Measurements from ENCODE around the gene FOXD2.

FOXD2 gene

DNA sequence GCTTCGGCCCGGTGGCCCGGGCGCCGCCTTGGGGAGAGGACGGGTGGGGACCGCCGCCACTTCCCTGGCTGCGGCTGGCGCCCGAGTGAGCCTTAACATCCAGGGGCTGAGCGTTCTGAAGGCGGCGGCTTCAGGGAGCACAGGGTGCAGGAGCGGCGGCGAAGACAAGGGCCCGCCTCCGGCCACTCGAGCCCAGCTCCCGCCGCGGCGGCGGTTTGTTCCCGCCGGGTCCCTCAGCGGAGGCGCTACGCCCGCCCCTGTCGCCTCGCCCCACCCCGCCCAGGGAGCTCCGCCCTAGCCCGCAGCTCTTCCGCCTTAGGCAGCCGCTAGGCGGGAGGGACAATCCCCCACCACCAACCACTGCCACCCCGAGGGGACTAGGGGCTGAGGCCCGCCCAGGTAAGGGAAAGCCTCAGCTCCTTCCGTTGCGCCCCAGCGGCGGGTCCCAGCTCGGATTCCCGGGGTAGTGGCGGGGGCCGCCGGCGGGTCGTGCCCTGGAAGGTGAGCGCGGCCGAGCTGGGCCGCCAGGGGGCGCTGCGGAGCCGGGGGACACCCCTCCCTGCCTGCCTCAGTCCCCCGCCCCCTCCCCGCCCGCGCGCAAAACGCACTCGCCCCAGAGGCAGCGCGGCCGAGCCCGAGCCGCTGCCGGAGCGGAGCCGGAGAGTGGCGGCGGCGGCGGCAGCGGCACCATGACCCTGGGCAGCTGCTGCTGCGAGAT is at the start of gene FOXD2:
Gene FOXD2 (plus strand): TSS at position 598 of the 718 bp plus-strand sequence. CDS start 92 bp downstream, at position 690.
- DNase-seq (ENCODE audit: low read depth) = no peak

GRCh38 chr1:47388891-47389238 is 49.0 kb upstream of the FOXD2 start:
- no peak for DNase-seq (ENCODE audit: low read depth)

DNA sequence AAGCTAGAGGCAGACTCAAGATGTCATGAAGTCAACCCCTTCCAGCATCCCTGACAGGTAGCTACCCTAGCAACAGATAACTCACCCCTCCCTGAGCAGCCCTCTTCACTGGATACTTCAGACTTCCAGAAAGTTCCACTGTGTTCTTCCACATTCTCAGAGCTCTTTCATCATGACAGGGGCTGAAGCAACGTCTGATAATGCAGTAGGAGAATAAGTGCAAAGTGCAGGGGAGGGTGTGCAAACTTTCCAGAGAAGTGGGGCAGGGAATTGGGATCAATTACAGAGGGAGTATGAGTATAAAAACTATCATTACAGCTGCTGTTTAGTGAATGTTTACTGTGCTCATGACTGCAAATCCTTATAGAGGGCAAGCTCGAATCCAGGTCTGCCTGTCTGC is 48.1 kb upstream of the FOXD2 start:
- no peak for DNase-seq (ENCODE audit: low read depth)

- no peak for DNase-seq (ENCODE audit: low read depth)
Observed at GRCh38 chr1:47390843-47391242, 47.0 kb upstream of the FOXD2 start.

GRCh38 chr1:47393141-47393540 is 44.7 kb upstream of the FOXD2 start:
- no peak for DNase-seq (ENCODE audit: low read depth)

DNA sequence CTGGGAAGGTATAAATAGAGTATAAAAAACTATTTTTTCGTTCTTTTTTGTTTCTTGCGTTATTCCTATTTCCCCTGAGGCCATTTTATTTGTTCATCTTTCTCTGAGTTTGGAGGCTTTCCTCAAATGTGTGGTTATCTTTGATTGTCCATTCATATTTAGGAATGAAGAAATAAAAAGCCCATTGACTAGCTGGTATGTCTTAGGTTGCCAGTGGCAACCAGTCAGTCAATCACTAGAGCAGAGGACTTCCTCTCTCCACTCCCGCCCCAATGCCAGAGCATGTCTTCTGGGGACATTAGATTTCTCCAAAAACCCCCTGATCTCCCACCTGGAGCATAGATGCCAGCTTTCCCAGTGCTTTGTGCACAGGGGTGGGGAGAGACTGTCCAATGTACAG is 42.4 kb upstream of the FOXD2 start:
- no peak for DNase-seq (ENCODE audit: low read depth)

DNA sequence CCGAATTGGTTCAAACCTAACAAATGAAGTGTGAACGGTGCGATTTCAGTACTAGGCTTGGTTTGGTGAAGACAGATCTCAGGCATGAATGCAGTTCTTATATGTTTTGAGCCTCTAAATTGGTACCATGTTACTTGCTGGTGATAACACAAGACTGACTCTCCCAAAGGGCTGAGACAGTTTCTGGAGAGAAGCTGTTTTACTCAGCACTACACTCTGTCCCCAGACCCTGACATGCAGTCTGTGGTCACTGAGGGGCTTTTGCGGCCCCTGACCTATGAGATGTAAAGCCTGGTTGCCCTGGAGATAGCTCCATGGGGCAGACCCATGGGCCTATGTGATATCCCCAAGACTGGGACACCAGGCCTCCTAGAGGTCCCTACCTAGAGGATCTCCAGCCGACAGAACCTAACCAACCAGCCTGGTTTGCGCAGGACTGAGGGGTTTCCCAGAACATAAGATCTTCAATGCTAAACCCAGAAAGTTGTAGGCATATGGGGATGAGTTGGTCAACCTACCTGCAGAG is 41.1 kb upstream of the FOXD2 start:
- no peak for DNase-seq (ENCODE audit: low read depth)

GRCh38 chr1:47399138-47399845 is 38.6 kb upstream of the FOXD2 start:
- DNase-seq (ENCODE audit: low read depth) = no peak

GRCh38 chr1:47399846-47400155 is 38.0 kb upstream of the FOXD2 start:
- DNase-seq (ENCODE audit: low read depth) = no peak

- DNase-seq (ENCODE audit: low read depth) = no peak
Observed at GRCh38 chr1:47401761-47402160, 36.1 kb upstream of the FOXD2 start.

DNA sequence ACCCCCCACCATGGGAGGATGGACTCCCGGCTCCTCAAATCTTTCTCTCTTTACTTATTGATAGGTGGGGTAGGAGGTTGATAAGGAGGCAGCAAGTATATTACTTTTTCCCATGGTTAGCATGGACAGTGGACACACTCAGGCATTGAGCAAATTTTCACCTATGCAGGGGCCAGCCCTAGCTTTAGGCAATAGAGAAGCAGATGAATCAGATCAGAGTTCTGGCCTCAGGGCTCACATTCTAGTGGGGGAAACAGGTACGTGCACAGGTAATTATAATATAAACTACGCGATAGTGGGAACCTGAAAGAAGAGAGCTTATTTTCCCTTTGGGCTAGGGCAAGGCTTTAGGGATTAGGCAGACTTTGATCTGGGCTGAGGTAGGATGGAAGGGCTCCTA is 35.3 kb upstream of the FOXD2 start:
- no peak for DNase-seq (ENCODE audit: low read depth)

DNA sequence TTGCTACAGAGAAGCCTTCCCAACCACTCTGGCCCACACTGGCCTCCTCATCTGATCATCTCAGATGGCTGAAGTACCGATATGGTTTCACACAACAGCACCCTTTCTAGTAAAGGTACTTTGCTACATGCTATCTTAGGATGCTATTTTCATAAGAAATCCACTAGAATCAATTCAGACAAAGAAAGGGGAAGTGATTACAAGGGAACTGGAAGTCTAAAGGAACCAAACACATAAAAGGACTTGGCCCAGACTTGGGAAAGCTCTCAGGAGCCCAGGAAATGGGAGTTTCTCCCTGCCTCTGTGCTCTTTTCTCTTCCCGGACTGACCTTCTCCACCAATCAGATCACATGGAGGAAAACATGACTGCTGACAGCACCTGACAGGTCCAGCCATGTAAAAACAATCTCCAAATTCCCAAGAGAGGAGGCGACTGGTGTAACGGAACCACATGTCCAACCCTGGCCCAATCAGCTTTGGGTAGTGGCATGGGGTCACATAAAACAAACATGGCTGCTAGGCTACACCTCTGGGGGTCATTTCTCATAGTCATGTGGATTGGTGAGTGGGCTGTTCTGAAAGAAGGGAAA is 34.4 kb upstream of the FOXD2 start:
- DNase-seq (ENCODE audit: low read depth) = no peak

- no peak for DNase-seq (ENCODE audit: low read depth)
Observed at GRCh38 chr1:47405697-47406096, 32.1 kb upstream of the FOXD2 start.

DNA sequence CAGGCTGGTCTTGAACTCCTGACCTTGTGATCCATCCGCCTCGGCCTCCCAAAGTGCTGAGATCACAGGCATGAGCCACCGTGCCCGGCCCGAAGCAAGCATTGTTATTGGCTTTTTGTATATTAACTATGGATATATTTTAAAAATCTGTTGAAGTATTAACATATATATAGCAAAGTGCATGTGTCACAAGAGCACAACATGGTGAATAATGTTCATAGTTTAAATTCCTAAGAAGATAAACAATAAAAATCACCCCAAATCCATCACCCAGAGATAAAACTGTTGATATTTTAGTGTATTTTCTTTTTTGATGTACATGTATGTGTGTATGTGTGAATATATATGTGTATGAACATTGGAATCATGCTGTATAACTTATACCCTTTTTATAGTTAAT is 30.9 kb upstream of the FOXD2 start:
- DNase-seq (ENCODE audit: low read depth) = no peak

- DNase-seq (ENCODE audit: low read depth) = no peak
Observed at GRCh38 chr1:47407481-47407880, 30.4 kb upstream of the FOXD2 start.

DNA sequence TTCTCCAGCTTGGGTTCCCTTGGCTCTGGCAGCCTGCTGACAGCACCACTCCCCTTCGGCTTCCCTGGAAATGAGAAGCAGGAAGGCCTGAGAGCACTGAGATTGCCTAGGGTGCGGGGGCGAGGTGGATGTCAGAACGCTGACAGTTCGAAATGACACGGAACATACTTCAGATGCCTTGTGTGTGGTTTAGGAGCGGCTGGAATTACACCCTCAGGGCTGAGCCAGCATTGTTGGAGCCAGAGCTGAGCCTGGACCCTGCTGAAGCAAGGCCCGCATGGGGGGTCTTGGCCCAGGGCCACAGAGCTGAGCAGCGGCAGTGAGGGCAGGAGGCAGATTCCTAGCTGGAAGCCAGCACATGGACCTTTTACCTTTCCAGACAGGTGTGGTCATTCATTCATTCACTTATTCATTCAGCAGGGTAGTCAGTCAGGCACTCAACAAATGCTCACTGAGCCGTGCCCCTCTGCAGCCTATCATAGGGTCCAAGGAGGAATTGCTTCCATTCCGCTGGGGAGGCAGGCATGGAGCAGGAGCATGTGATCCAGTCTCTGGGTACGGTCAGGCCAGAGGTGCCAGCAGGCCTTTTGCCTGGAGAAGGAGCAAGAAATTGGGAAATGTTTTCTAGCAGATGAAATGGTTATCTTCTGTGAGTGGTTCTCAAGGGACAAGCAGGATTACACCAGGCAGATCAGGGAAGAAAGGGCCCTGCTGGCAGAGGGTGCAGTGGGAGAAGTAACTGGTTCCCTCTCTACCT is 28.4 kb upstream of the FOXD2 start:
- DNase-seq (ENCODE audit: low read depth) = no peak

DNA sequence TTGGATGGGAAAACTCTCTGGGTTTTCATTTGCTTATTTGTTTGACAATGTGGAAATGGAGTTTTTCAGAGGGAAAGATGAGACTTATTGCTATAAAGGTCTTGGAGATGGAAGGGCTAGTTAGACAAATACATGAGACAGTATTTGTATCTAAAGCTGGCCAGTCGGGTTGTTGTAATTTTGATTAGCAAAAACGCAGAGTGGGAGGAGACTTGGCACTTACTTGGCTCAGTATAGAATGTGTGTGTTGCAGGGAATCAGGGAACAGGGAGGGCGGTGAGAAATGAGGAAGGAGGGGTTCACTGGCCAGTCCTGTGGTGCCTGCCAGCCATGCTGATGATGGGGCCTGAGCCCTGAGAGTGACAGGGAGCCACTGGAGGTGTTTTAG is 27.8 kb upstream of the FOXD2 start:
- DNase-seq (ENCODE audit: low read depth) = no peak

- DNase-seq (ENCODE audit: low read depth) = no peak
Observed at GRCh38 chr1:47411436-47411835, 26.4 kb upstream of the FOXD2 start.

GRCh38 chr1:47412437-47412836 is 25.4 kb upstream of the FOXD2 start:
- DNase-seq (ENCODE audit: low read depth) = no peak

DNA sequence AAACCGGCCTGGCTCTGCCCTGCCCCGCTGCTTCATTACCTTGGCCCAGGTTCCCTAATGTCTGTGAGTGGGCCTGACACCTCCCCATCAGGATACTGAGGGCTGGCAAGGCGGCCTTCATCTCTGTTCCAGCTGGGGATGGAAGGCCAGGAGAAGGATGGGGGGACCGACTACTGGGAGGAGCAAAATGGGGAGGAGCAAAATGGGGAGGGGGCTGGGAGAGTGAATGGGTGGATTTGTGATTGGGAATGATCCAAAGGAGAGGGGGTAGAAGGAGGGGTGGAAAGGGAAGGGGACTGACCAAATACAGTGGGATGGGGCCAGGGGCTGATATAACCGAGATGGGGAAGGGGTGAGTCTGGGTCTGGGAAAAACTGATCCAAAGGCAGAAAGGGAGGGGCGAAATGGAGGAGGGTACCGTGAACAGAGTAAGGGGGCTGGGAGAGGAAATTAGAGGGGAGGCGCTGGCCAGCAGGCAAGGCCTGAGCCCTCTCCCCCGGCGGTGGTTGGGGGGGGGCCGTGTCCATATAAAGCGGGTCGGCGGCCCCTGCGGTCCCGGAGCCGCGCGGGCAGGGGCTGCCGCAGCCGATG is 22.0 kb upstream of the FOXD2 start, which contains the start of gene FOXE3:
Gene FOXE3 (plus strand): TSS at position 558 of the 591 bp plus-strand sequence. CDS start 31 bp downstream, at position 589.
- DNase-seq (ENCODE audit: low read depth) = no peak

DNA sequence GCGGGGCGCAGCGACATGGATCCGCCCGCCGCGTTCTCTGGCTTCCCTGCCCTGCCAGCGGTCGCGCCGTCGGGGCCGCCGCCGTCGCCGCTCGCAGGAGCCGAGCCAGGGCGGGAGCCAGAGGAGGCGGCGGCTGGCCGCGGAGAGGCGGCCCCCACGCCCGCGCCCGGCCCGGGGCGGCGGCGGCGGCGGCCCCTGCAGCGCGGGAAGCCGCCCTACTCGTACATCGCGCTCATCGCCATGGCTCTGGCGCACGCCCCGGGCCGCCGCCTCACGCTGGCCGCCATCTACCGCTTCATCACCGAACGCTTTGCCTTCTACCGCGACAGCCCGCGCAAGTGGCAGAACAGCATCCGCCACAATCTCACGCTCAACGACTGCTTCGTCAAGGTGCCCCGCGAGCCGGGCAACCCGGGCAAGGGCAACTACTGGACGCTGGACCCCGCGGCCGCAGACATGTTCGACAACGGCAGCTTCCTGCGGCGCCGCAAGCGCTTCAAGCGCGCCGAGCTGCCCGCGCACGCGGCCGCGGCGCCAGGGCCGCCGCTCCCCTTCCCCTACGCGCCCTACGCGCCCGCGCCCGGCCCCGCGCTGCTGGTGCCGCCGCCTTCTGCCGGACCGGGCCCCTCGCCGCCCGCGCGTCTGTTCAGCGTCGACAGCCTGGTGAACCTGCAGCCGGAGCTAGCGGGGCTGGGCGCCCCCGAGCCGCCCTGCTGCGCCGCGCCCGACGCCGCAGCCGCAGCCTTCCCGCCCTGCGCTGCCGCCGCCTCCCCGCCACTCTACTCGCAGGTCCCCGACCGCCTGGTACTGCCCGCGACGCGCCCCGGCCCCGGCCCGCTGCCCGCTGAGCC is 21.3 kb upstream of the FOXD2 start:
- DNase-seq (ENCODE audit: low read depth) = no peak

Data from GM04503 (cell line).